ENCODE measurements around the gene USH1C.

Gene USH1C

DNA sequence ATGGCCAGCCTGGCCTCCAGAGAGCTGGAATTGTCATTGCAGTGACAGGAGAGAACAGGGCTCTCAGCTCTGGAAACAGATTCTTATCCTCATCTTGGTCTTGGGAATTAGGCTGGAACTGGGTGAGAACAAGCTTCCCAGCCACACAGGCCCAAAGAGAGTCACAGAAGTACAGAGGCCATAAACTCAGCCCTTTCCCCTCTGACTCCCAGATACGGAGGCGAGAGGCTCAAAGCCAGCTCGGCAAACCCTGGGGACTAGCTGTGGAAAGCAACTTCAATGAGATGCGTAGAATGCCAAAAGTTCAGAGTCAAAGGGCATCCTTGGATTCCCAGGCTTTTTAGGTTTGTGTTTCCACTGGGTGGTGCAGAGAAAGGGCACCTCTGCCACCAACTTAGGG is 53.3 kb downstream of the USH1C start:
- no peak for TF ChIP-seq POLR2AphosphoS5 (IDR thresholded peaks at IDR 0.05; ENCODE audit: low read depth, low read length)
- TF ChIP-seq POLR2A (IDR thresholded peaks at IDR 0.05; ENCODE audit: low read depth, low read length): no peak
- no peak for FAIRE-seq
- no peak for DNase-seq (ENCODE audit: insufficient read length)

- DNase-seq (ENCODE audit: insufficient read length) (no peak), FAIRE-seq (no peak)
- TF ChIP-seq POLR2AphosphoS5 (IDR thresholded peaks at IDR 0.05; ENCODE audit: low read depth, low read length) (no peak), POLR2A (IDR thresholded peaks at IDR 0.05; ENCODE audit: low read depth, low read length) (no peak), TAF1 (IDR thresholded peaks at IDR 0.05; ENCODE audit: borderline replicate concordance, low read depth, low read length) (no peak)
Observed at GRCh38 chr11:17490232-17490631, 54.0 kb downstream of the USH1C start.

GRCh38 chr11:17489751-17490150 is 54.5 kb downstream of the USH1C start:
- FAIRE-seq (no peak), DNase-seq (ENCODE audit: insufficient read length) (no peak)
- TF ChIP-seq POLR2AphosphoS5 (IDR thresholded peaks at IDR 0.05; ENCODE audit: low read depth, low read length): no peak
- no peak for TF ChIP-seq TAF1 (IDR thresholded peaks at IDR 0.05; ENCODE audit: borderline replicate concordance, low read depth, low read length)
- TF ChIP-seq POLR2A (IDR thresholded peaks at IDR 0.05; ENCODE audit: low read depth, low read length): no peak

DNA sequence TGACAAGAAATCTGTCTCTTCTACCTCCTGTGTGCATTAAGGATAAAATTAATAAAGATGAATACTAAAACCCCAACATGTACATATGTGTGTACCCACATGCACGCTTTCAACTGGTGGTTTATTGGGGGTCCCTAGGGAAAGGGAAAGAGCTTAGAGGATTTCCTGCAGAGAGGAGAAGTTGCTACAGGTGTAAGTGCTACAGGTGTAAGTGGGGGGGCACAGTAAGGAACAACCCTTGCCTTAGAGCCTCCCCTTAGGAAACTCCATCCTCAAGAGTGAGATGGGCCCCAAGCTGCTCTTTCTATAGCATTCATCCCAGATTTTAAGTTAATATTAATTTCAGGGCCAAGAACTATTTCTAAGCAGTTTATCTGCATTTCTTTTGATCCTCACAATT is 55.7 kb downstream of the USH1C start:
- TF ChIP-seq POLR2A (IDR thresholded peaks at IDR 0.05; ENCODE audit: low read depth, low read length): no peak
- no peak for TF ChIP-seq POLR2AphosphoS5 (IDR thresholded peaks at IDR 0.05; ENCODE audit: low read depth, low read length)
- no peak for TF ChIP-seq TAF1 (IDR thresholded peaks at IDR 0.05; ENCODE audit: borderline replicate concordance, low read depth, low read length)
- no peak for FAIRE-seq
- no peak for DNase-seq (ENCODE audit: insufficient read length)

GRCh38 chr11:17486646-17487045 is 57.6 kb downstream of the USH1C start:
- no peak for FAIRE-seq
- TF ChIP-seq POLR2A (IDR thresholded peaks at IDR 0.05; ENCODE audit: low read depth, low read length) (no peak), TAF1 (IDR thresholded peaks at IDR 0.05; ENCODE audit: borderline replicate concordance, low read depth, low read length) (no peak), POLR2AphosphoS5 (IDR thresholded peaks at IDR 0.05; ENCODE audit: low read depth, low read length) (no peak)

GRCh38 chr11:17483505-17483904 is 60.7 kb downstream of the USH1C start:
- DNase-seq (ENCODE audit: insufficient read length) (no peak), FAIRE-seq (no peak)
- TF ChIP-seq POLR2A (IDR thresholded peaks at IDR 0.05; ENCODE audit: low read depth, low read length): no peak
- no peak for TF ChIP-seq TAF1 (IDR thresholded peaks at IDR 0.05; ENCODE audit: borderline replicate concordance, low read depth, low read length)
- no peak for TF ChIP-seq POLR2AphosphoS5 (IDR thresholded peaks at IDR 0.05; ENCODE audit: low read depth, low read length)

More at GRCh38 chr11:17486646-17487045, 57.6 kb downstream of the USH1C start:
- DNase-seq (ENCODE audit: insufficient read length): no peak

DNA sequence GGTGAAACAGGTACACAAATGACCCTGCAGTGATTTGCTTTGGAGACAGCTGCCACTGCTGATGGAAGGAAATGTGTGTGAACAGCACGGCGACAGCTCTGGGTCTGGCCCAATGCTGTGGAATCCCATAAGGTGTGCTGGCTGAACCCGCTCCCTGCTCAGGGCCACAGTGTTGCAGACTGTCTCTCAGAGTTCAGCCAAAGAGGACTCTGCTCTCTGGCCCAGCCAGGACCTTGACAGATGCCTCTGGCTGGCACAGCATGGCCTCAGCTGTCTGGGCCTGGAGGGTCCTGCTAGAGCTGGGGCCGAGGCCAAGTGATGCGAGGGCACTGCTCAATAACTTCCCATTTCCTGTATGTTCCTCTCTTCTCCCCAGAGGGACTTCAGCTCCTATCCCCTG is 62.3 kb downstream of the USH1C start:
- no peak for TF ChIP-seq TAF1 (IDR thresholded peaks at IDR 0.05; ENCODE audit: borderline replicate concordance, low read depth, low read length)
- TF ChIP-seq POLR2A (IDR thresholded peaks at IDR 0.05; ENCODE audit: low read depth, low read length): no peak
- TF ChIP-seq POLR2AphosphoS5 (IDR thresholded peaks at IDR 0.05; ENCODE audit: low read depth, low read length): no peak
- DNase-seq (ENCODE audit: insufficient read length): no peak
- FAIRE-seq: no peak

GRCh38 chr11:17479284-17480214 is 64.7 kb downstream of the USH1C start:
- FAIRE-seq (no peak), DNase-seq (ENCODE audit: insufficient read length) (no peak)
- TF ChIP-seq TAF1 (IDR thresholded peaks at IDR 0.05; ENCODE audit: borderline replicate concordance, low read depth, low read length): no peak
- no peak for TF ChIP-seq POLR2AphosphoS5 (IDR thresholded peaks at IDR 0.05; ENCODE audit: low read depth, low read length)
- TF ChIP-seq POLR2A (IDR thresholded peaks at IDR 0.05; ENCODE audit: low read depth, low read length): no peak

DNA sequence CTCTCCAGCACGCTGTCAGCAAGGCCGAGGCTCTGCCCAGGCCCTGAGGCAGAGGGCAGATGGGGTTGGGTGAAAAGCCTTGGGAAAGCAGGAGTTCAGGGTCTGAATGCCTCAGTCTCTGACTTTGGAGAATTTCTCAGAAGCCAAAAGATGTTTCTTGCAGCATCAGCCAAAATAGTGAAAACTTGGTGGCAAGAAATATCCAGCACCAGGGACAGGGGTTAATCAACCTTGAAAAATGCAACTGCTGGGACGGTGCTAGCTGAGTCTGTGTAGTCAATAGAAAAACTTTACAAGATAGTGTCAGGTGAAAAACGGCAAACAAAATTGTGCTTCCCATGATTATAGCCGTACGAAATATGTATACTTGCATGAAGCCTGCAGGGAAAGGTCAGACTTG is 66.1 kb downstream of the USH1C start:
- DNase-seq (ENCODE audit: insufficient read length): no peak
- no peak for FAIRE-seq
- no peak for TF ChIP-seq POLR2AphosphoS5 (IDR thresholded peaks at IDR 0.05; ENCODE audit: low read depth, low read length)
- TF ChIP-seq POLR2A (IDR thresholded peaks at IDR 0.05; ENCODE audit: low read depth, low read length): no peak
- TF ChIP-seq TAF1 (IDR thresholded peaks at IDR 0.05; ENCODE audit: borderline replicate concordance, low read depth, low read length): no peak

DNA sequence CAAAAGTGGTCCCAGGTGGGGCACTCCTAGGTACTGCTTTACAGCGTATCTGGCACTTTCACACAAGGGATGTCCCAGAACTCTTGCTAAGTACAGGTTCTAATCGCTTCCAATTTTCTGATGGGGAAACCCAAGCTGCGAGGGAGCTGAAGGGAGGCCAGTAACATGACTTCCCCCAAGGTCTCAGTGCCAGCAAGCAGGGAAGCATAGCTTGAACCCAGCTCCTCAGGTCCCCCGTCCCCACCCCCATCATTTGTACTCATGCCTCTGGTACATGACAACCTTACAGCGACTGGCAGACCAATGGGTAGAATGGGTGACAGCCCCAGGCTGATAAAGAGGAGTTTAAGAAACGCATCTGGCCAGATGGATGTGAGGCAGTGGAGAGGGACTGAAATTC is 66.9 kb downstream of the USH1C start:
- FAIRE-seq (no peak), DNase-seq (ENCODE audit: insufficient read length) (no peak)
- TF ChIP-seq POLR2A (IDR thresholded peaks at IDR 0.05; ENCODE audit: low read depth, low read length): no peak
- no peak for TF ChIP-seq POLR2AphosphoS5 (IDR thresholded peaks at IDR 0.05; ENCODE audit: low read depth, low read length)
- no peak for TF ChIP-seq TAF1 (IDR thresholded peaks at IDR 0.05; ENCODE audit: borderline replicate concordance, low read depth, low read length)

GRCh38 chr11:17477084-17477333 is 67.2 kb downstream of the USH1C start:
- FAIRE-seq (no peak), DNase-seq (ENCODE audit: insufficient read length) (no peak)
- no peak for TF ChIP-seq POLR2A (IDR thresholded peaks at IDR 0.05; ENCODE audit: low read depth, low read length)
- no peak for TF ChIP-seq TAF1 (IDR thresholded peaks at IDR 0.05; ENCODE audit: borderline replicate concordance, low read depth, low read length)
- TF ChIP-seq POLR2AphosphoS5 (IDR thresholded peaks at IDR 0.05; ENCODE audit: low read depth, low read length): no peak

GRCh38 chr11:17476317-17477083 is 67.7 kb downstream of the USH1C start, which contains the start of gene ABCC8:
TSS of gene ABCC8 (minus strand) at chr11:17476845. CDS start at chr11:17476776, 69 bp downstream.
- TF ChIP-seq TAF1 (IDR thresholded peaks at IDR 0.05; ENCODE audit: borderline replicate concordance, low read depth, low read length) (no peak), POLR2A (IDR thresholded peaks at IDR 0.05; ENCODE audit: low read depth, low read length) (no peak), POLR2AphosphoS5 (IDR thresholded peaks at IDR 0.05; ENCODE audit: low read depth, low read length) (no peak)
- DNase-seq (ENCODE audit: insufficient read length) (no peak), FAIRE-seq (no peak)
